PC-3 (cell line): ENCODE data around the gene ALCAM. TPM values are rescaled to one million over a fixed set of nuclear protein-coding genes. Genes with fewer than 3 reads are reported as not detected.
A peak's percentile ranks its signal among the peaks of the same experiment; 100 is the strongest.
"Not testable (repeated sequence)": the region's sequence is repeated elsewhere in the genome, so short reads cannot be mapped to it uniquely, and the experiment has no call there.

Experiments used
- ATAC-seq: fragments of 200-7000 bp; cut with Tn5 transposase; 2 replicates; pipeline ENCODE4 v1.9.1; 2020; ENCODE audit warnings: mild to moderate bottlenecking, moderate library complexity
- BruUV-seq: library from RNA; stranded (reverse); fragments of 400-500 nt; replicated peaks from 2 replicates; lab custom pipeline; 2021; lab: Mats Ljungman, UMichigan
- CTCF ChIA-PET: fragments of 300-600 bp; sonication (Branson Sonifier 250); formaldehyde crosslinking; loops from one replicate; lab custom pipeline; 2022; ENCODE audit warnings: antibody characterized with exemption; lab: Charles Lee
- POLR2A ChIA-PET: fragments of 300-600 bp; sonication (Branson Sonifier 250); formaldehyde crosslinking; loops from one replicate; lab custom pipeline; 2022; ENCODE audit warnings: antibody characterized with exemption; ENCODE audit not compliant: unreplicated experiment; lab: Charles Lee
- DNase-seq: peaks from one replicate; pipeline ENCODE4 v3.0.0-alpha.2; 2015
- H2AFZ ChIP-seq: fragments of 300-600 bp; sonication (generic); 2 replicates; pipeline ENCODE4 v1.6.0; 2016; ENCODE audit warnings: antibody characterized with exemption, low read length
- H3F3A ChIP-seq: fragments of 300-600 bp; sonication (generic); one replicate; pipeline ENCODE4 v1.6.0; 2017; ENCODE audit warnings: antibody characterized with exemption, low read length, control low read depth, mild to moderate bottlenecking; ENCODE audit not compliant: unreplicated experiment
- H3K27ac ChIP-seq: fragments of 300-600 bp; sonication (generic); 2 replicates; pipeline ENCODE4 v1.5.1; 2016; ENCODE audit warnings: mild to moderate bottlenecking, low read length
- H3K27me3 ChIP-seq: fragments of 300-600 bp; sonication (generic); 2 replicates; pipeline ENCODE4 v1.6.1; 2016; ENCODE audit warnings: low read length, mixed read lengths
- H3K36me3 ChIP-seq: fragments of 300-600 bp; sonication (generic); 2 replicates; pipeline ENCODE4 v1.6.1; 2016; ENCODE audit warnings: low read depth, mixed run types, low read length, mixed read lengths
- H3K4me1 ChIP-seq: fragments of 300-600 bp; sonication (generic); 2 replicates; pipeline ENCODE4 v1.5.1; 2016; ENCODE audit warnings: low read length; ENCODE audit not compliant: insufficient read depth
- H3K4me2 ChIP-seq: fragments of 300-600 bp; sonication (generic); 2 replicates; pipeline ENCODE4 v1.6.0; 2016; ENCODE audit warnings: low read length
- H3K4me3 ChIP-seq: fragments of 300-600 bp; sonication (generic); 2 replicates; pipeline ENCODE4 v1.5.1; 2016; ENCODE audit warnings: mild to moderate bottlenecking, low read length, mixed read lengths
- H3K79me2 ChIP-seq: fragments of 300-600 bp; sonication (generic); 2 replicates; pipeline ENCODE4 v1.6.1; 2017; ENCODE audit warnings: low read length, mixed read lengths
- H3K9ac ChIP-seq: fragments of 300-600 bp; sonication (generic); 2 replicates; pipeline ENCODE4 v1.6.0; 2016; ENCODE audit warnings: mild to moderate bottlenecking, low read length
- H3K9me2 ChIP-seq: fragments of 300-600 bp; sonication (generic); replicated peaks from 2 replicates; pipeline ENCODE4 v1.6.1; 2016; ENCODE audit warnings: mixed run types, low read length, mixed read lengths
- H3K9me3 ChIP-seq: fragments of 300-600 bp; sonication (generic); 2 replicates; pipeline ENCODE4 v1.6.1; 2016; ENCODE audit warnings: low read length, mixed read lengths
- H4K20me1 ChIP-seq: fragments of 300-600 bp; sonication (generic); 2 replicates; pipeline ENCODE4 v1.6.1; 2016; ENCODE audit warnings: low read length, mixed read lengths
- CTCF ChIP-seq: fragments of 300-600 bp; sonication (generic); conservative IDR thresholded peaks from 2 replicates; pipeline ENCODE4 v1.5.1; 2017; ENCODE audit warnings: antibody characterized with exemption, low read depth, mild to moderate bottlenecking, low read length
- EZH2 ChIP-seq: fragments of 300-600 bp; sonication (generic); IDR thresholded peaks from one replicate; pipeline ENCODE4 v1.6.1; 2017; ENCODE audit warnings: antibody characterized with exemption, mild to moderate bottlenecking, low read length; ENCODE audit not compliant: unreplicated experiment
- EZH2phosphoT487 ChIP-seq: fragments of 300-600 bp; sonication (generic); IDR thresholded peaks from 2 replicates; pipeline ENCODE4 v1.6.1; 2018; ENCODE audit warnings: mild to moderate bottlenecking, antibody characterized with exemption, low read length, borderline replicate concordance
- intact Hi-C: fragments of 100-400 bp; cut with micrococcal nuclease; formaldehyde crosslinking; loops from 2 replicates; pipeline ENCODE4 v1.9.0; 2023
- total RNA-seq: library from RNA; depleted of rRNA; stranded (reverse); fragments of >200 nt; gene quantifications from 2 replicates; pipeline ENCODE4 v1.2.3, GENCODE V29; 2014

The ALCAM gene
- total RNA-seq, 1 experiment from 2014 or later = 169 TPM

GRCh38 chr3:105602286-105602685, 235.6 kb downstream of the ALCAM start:
- BruUV-seq, POLR2A ChIA-PET, CTCF ChIA-PET, DNase-seq, H3K9ac ChIP-seq, H4K20me1 ChIP-seq, intact Hi-C loops, H3K27ac ChIP-seq, H2AFZ ChIP-seq, H3K27me3 ChIP-seq, H3K4me3 ChIP-seq, H3F3A ChIP-seq, ATAC-seq, H3K9me3 ChIP-seq, H3K36me3 ChIP-seq, H3K9me2 ChIP-seq, H3K4me2 ChIP-seq, H3K79me2 ChIP-seq: not testable (repeated sequence)
- H3K4me1 ChIP-seq = peaks cover 21% of the 10 kb centered on the region

- H3K27me3 ChIP-seq, H3K4me1 ChIP-seq, POLR2A ChIA-PET, BruUV-seq, H3K9ac ChIP-seq, H3K36me3 ChIP-seq, ATAC-seq, H3K27ac ChIP-seq, H4K20me1 ChIP-seq, H3K9me2 ChIP-seq, H3K4me2 ChIP-seq, H3K9me3 ChIP-seq, H2AFZ ChIP-seq, CTCF ChIA-PET, intact Hi-C loops, DNase-seq, H3K4me3 ChIP-seq, H3K79me2 ChIP-seq, H3F3A ChIP-seq: not testable (repeated sequence)
Measured at GRCh38 chr3:105603516-105603915, 236.8 kb downstream of the ALCAM start.

GRCh38 chr3:105606016-105606415, 239.3 kb downstream of the ALCAM start:
- Histone ChIP-seq H4K20me1 (no peaks in the 10 kb centered on the region), H3K27ac (no peak overlapping the region), H2AFZ (0 out of 2 replicates have a peak overlapping the region, but pooled peaks have one; percentile 9), H3K4me2 (no peak overlapping the region), H3K36me3 (no peaks in the 10 kb centered on the region), H3K9me3 (no peaks in the 10 kb centered on the region), H3K9ac (no peak overlapping the region), H3K27me3 (no peaks in the 10 kb centered on the region), H3F3A (no peaks in the 10 kb centered on the region), H3K4me1 (peaks cover 7% of the 10 kb centered on the region), H3K9me2 (no peaks in the 10 kb centered on the region), H3K4me3 (no peak overlapping the region), H3K79me2 (no peaks in the 10 kb centered on the region)
- ChIA-PET POLR2A (no interaction called here), CTCF (no interaction called here)
- ATAC-seq = no peak
- TF ChIP-seq CTCF = no peak
- TF ChIP-seq EZH2phosphoT487 = no peak
- TF ChIP-seq EZH2 = no peak
- peak; percentile 51 for DNase-seq
- intact Hi-C loops = no loop called here
- no TSS peak for BruUV-seq

- H3K4me1 ChIP-seq = peaks cover 27% of the 10 kb centered on the region
- intact Hi-C loops = no loop called here
- H3F3A ChIP-seq = no peaks in the 10 kb centered on the region
- DNase-seq = no peak
- no peak overlapping the region for H3K4me2 ChIP-seq
- H3K36me3 ChIP-seq = no peaks in the 10 kb centered on the region
- H3K79me2 ChIP-seq = no peaks in the 10 kb centered on the region
- no peak overlapping the region for H2AFZ ChIP-seq
- CTCF ChIA-PET = no interaction called here
- no peak for ATAC-seq
- TF ChIP-seq EZH2phosphoT487 = no peak
- POLR2A ChIA-PET = no interaction called here
- H3K9me2 ChIP-seq = no peaks in the 10 kb centered on the region
- H3K27ac ChIP-seq = no peak overlapping the region
- no TSS peak for BruUV-seq
- no peaks in the 10 kb centered on the region for H3K9me3 ChIP-seq
- H3K27me3 ChIP-seq = no peaks in the 10 kb centered on the region
- H4K20me1 ChIP-seq = no peaks in the 10 kb centered on the region
- H3K9ac ChIP-seq = no peak overlapping the region
- no peak overlapping the region for H3K4me3 ChIP-seq
Measured at GRCh38 chr3:105608623-105609022, 241.9 kb downstream of the ALCAM start.
